GM19240 (cell line): Measurements from ENCODE around the gene DNAJB8.

Experiments used
- DNase-seq: peaks from one replicate; pipeline ENCODE4 v3.0.0; 2011; ENCODE audit warnings: low spot score; ENCODE audit not compliant: insufficient read length

DNAJB8 gene

DNA sequence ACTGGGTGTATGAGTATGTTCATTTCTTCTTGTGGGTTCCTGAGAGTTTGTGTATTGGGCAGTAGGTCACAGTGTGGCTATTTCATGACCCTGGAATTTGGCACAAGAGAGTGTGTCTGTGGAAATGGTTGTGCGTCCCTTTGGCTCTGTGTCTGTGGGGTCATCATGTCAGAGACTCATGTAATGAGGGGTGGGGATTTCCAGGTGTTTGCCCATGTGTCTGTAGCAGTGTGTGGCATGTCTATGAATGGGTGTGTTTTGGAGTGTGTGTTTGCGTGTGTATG is 27.6 kb upstream of the DNAJB8 start:
- DNase-seq: no peak

DNA sequence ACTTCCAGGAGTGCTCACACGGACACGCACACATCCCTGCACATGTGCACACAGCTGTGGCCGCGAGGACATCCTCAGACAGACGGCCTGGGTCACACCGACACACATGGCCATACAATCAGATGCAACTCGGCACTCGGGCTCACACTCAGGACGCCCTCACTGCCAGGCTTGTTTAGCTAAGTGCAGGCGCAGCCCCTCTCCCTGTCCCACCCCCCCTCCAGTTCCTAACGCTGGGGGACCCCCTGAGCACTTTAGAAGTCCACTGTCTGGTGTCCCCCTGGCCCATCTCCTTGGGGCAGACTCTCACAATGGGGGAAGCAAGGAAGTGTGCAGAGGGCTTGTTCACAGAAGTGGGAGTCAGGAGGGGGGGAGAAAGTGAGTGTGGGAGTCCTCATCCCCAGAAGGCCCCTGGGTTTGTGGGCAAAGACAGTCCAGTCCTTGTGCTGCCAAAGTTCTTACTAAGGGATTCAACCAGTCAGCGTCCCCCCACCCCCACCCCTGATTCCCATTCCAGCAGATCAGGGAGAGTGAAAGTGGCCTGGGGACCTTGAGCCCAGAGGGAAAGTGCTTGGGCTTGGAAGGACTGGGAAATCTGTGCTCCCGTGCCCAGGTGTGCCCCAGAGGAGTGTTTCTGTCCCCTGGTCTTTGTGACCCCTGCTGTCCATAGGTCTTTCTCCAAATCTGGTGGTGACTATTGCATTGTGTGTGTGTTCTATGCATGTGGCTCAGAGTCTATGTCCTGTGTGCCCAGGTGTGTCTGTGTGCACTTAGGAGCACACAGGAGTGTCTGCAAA is 27.1 kb upstream of the DNAJB8 start:
- DNase-seq: no peak

DNA sequence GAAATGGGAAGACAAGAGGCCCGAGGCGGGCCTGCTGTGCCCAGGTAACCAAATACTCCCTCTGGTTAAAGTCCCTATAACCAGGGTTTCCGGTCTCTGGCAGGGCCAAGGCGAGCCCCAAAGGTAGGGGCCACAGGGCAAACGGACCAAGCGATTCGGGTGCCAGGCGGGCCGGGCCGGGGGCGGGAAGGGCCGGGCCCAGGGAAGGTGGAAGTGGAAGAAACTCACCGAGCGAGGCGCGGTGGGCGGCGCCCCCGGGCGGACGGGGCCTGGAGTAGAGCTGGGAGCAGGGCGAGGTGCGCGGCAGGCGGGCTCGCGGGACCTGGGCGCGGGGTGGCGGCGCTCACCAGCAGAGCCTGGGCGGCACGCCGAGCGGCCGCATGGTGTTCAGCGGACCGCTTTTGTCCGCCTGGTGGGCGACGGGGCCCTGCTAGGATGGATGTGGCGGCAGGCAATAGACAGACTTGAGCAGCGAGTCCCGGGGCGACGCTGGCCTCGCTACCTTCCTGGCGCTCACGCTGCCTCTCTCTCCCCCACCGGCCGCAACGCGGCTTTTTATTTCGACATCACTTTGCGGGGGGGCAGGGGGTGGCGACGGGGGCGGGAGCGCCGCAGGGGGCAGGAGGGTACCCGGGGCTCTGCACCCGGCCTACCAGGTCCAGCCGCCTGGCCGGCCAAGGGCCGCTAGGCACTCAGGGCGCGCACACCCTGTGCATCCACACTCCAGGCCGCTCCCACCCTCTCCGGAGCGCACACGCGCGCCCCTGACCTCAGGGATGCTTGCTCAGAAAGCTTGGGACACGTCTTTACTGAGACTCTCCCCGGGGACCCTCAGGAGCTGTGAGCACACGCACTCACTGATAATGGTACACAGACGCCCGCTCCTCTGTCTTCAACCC is 26.2 kb upstream of the DNAJB8 start, which contains the start of gene GATA2:
TSS of gene GATA2 (minus strand) at position 531 of the 899 bp plus-strand sequence. CDS start 6,170 bp downstream, outside the sequence.
- DNase-seq: no peak

DNA sequence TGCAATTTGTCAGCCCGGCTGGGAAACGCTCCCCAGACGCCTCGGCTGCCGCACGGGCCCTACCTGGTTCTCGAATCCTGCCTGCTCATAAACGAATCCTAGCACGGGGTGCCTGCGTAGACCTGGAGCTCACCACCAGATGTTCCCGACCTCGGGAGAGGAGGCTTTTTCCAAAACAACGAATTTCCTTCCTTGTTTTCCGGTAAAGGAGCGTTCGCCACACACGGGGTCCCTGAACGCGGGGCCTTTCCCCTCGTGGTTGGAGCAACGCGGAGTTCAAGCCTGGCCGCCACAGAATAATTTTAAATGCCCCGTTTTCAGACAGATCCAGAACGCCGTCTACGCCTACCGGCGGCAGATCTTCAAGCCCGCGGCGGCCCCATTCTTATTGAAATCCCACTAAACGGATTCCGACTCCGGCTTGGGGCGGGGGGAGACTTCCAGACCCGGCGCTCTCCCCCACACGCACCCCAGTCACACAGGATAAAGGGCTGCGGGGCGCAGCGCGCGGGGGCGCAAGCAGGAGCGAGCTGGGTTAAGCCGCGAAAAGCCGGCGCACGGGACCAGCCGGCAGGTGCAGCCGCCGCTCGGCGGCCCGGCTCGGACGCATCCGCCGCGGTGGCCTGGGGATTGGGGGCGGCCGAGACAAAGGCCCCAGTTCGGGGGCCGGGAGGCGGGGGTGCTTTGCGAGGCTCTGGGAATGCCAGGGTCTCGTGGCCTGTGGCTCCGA is 25.4 kb upstream of the DNAJB8 start:
- DNase-seq: no peak

DNA sequence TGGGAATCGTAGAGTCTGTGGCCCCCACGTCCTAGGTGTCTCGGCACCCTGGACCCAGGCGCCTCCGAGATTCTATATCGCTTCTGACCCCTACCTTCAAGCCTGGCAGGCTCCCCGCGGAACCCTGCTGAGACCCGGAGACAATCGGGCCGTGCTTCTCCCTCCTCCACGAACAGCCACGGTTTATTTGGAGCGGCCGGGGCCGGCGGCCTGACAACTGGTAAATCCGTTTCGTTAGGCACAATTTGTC is 24.9 kb upstream of the DNAJB8 start:
- DNase-seq: no peak

DNA sequence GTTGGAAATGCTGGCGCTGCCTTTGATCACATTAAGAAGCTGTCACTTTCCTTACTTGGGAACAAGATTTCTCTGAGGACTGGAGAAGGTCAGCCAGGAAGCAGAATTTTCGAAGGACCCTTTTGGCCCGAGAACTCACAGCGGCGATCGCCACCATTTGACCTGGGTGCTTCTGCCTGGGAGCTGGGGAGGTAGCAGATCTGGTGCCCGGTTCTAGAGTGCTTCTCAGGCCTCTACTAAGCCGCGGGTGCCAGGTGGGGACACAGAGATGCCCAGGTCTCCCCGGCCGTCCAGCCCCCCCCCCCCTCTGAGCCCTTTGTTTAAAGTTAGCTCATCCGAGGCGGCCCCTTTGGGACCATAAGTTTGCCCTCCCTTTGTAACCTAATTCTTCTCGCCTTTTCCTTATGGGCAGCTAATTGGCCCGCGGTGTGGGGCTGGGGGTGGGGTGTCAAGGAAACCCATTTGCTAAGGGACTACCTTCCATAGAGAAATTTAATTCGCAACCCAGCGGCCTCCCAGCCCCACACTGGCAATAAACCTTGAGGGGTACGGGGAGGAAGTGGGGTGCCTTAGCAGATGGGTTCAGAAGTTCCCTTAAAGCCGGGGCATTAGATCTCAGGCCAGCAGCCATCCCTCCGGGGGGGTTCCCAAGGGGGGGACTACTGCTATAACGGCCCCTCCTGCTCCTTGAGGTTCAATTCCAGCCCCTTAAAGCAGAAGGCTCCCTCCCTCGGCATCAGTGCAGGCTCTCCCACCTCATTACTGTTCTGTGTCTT is 24.4 kb upstream of the DNAJB8 start:
- no peak for DNase-seq

DNA sequence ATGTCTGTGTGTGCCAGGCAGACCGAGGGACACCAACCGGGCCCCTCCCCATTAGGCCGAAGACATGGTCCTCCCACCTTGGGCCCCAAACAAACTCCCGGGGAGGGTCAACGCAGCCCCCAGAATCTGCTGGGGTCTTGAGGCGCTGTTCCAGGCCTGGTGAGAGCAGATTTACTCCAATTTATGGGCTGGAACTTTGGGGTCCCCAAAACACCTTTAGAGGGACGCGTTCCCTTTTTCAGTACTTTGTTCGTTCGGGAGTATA is 23.9 kb upstream of the DNAJB8 start:
- no peak for DNase-seq

DNA sequence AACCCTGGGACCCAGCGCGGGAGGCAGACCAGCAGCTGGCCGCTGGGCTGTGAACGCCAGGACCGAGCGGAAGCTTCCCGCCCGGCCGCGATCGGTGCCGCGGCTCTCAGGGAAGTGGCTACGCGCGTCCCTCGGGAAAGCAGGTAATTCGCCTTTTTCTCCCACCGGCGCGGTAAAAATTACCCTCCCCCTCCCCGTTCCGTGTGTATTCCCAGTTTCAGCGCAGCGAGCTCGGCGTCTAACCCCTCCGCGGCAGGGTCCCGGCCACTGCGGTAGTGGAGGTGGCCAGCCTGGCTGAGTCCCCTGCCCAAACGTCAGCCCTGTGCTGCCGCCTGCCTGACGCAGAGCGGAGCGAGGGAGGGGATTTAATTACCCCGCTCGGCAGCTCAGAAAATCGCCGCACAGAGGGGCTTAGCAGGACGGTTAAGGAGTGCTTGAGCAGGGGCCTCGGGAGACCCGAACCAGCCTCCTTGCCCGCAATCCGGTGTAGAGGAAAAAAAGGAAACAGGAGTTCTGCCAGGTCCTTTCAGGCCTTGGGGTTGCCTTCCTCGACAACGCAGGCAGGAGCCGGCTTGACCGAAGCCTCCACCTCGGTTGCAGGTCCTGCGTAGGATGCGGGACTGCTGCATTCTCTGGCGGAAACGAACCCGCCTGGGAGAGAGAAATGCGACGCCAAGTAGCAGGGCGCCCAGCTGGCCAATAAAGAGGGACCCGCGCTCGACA is 23.4 kb upstream of the DNAJB8 start:
- DNase-seq: no peak

DNA sequence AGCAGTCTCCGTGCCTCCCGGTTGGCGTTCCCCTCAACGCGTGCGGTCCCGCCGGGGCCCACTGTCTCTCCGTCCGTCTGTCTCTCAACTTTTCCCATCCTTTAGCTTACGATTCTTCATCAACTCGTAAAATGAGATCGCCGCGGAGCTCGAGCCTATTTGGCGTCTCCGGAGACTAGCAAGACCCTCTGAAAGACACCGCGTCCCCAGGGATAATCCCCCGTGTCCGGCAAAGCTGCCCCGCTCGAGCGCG is 22.9 kb upstream of the DNAJB8 start:
- DNase-seq: no peak

DNA sequence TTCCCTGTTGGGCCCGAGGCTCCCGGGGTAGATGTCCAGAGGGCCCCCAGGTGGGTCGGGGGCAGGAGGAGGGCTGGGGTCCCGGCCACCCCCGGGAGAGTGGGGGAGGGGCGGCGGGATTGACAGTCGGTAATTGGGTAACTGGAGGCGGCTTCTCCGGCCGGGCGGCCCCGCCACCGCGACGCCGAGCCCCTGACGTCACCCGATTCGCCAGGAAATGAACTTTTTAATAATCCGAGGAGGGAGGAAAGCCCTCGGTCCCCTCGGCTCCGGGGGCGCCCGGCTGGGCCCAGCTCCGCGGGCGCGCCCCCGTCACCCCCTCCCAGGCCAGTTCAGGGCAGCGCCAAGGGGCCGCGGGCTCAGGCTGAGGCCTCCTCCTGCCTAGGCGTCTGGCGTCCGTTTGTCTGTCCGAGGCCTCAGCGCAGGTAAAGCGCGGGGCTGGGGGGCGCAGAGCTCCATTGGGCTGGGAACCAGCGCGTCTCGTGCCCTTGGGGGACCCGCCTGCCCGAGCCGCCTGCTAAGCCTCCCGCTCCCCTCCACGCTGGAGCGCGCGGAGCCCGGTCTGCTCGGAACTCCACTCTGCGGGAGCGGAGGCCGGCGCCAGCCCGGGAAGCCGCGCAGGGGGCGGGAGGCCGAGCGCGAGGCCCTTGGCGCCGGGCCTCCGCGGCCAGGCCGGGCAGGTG is 22.4 kb upstream of the DNAJB8 start:
- DNase-seq: no peak

DNA sequence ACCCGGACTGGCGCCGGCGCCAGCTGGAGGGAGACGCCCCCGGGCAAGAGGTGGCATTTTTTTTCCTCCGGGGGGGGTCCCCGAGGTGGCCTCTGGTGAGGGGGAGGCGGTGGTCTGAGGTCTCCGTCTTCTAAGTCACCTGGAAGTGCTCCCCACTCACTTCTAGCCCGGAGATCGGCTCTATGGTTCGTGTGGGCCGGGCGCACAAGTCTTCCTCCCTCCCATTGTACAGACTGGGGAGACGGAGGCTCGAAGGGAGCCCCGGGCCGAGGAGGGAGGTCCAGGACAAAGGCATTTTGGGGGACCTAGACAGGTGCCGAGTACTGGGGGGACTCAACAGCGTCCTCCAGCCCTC is 21.9 kb upstream of the DNAJB8 start:
- no peak for DNase-seq

DNA sequence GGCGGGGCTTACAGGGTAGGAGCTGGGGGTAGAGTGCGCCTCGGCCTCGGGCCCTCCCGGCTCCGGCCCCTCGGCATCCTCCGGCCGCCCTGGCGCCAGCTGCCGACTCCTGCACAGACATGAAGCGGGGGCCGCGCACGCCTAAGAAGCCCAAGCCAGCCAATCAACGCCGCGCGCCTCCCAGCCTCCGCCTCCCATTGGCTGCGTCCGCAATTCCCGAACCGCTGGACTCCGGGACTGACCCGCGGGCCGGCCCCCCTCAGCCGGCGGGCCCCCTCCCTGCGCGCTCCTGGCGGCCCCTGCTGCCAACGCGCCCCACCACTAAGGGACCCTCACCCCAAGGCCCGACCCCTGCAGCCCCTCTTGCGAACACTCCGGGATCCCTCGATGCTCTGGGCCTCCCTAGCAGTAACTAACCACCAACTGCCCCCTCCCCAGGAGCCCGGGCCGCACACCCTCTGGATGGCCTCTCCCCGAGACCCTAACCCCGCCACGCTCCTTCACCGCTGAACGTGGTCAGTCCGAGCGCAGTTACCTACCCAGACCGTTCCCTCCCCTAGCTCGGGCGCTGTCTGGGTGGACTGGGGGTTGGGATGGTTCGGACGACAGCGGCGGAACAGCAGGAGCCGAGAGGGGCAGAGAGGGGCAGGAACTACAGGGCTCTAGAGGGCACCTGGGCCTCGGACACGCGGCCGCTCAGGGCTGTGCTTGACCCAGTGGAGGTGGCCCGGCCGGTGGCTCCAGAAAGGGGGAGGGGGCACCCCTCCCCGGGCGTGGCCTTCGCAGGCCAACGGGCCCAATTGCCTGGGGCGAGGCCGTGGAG is 21.3 kb upstream of the DNAJB8 start:
- no peak for DNase-seq

DNA sequence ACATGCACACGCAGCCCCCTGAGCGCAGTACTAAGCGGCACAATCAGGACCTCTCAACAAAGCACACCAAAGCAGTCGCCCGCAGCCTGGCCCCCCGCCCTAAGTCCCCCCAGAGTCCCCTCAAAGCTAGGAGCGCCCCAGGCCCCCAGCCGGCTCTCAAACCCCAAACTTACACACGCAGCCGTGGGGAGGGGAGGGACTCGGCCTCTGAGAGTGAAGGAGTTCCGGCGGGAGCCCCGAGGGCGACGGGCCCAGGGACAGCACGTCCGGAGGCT is 20.8 kb upstream of the DNAJB8 start:
- no peak for DNase-seq

DNA sequence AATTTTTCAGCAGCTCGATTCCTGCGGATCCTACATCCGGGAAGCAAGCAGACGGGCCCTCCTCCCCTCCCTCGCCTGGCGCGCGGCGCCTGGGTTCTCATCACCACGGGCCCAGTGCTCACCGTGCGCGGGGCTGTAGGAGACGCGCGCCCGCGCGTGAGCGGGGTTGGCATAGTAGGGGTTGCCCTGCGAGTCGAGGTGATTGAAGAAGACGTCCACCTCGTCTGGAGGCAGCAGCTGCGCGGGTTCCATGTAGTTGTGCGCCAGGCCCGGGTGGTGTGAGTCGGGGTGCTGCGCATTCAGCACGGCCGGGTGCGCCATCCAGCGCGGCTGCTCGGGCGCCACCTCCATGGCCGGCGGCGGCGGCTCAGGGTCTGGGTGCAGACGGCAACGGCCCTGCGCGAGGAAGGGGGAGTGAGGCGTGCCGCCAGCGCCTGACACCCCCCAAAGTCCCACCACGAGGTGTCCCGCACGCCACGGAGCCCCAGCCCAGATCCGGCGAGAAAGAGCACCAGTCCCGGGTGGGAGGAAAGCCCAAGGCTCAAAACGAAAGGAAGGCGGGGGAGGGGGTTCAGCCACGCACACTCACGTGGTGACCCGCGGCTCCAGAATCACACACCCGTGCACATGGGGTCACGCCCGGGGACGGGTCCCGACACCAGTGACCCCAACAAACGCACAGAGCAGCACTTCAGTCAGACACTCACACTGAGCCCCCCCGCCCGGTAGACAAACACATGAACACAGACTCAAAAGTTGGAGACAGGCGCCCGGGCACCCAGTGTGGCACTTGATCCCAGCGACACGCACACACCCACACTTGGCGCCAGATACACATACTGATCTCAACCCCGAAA is 20.2 kb upstream of the DNAJB8 start:
- DNase-seq: no peak

DNA sequence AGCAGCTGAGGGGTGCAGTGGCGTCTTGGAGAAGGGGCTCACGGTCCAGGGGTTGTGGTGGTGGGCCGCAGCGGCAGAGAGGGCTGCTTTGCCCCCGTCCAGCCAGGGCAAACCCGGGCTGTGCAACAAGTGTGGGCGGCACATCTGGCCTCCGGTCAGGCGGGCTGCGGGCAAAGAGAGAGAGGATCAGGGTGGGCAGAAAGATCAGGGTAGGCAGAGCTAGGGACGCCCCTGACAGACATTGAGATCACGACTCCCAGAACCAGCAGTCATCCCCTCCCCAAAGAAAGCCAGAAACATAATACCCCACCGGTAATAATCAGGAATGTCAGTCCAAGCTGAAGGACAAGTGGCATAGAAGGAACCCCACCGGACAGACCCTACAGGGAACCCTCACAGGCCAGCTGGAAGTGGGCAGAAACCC is 19.5 kb upstream of the DNAJB8 start:
- no peak for DNase-seq

DNA sequence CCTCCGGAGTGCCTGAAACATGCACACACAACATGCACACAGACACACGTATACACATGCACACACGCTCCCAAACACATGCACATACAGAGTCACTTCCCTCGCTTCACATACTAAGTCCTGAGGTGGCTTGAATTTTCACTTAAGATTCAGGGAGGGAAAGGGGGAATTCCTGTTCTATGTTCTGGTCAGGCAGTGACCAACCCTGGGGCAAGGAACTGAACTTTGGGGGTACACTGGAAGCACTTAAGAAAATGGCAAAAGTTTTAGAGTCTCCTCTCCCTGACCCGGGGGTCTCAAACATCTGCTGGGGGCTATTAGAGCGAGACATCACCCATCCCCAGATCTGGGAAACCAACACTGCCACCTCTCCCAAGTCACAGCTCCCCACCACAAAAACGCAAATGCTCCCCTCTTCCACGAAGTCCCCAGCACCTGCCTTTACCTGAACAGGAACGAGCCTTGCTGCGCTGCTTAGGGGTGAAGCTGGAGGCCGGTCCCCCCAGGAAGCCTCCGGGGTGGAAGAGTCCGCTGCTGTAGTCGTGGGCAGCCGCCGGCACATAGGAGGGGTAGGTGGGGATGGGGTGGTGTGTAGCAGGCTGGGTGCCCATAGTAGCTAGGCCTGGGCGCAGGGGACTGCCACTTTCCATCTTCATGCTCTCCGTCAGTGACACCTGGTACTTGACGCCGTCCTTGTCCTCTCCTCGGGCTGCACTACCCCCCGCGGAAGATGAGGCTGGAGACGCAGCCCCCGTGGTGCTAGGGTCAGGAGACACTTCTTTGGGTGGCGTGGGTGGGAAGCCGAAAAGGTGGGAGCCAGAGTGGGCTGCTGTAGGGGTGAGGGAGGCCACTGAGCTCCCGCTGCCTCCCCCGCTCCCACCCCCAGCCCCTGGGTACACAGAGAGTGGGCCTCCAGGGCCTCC is 18.9 kb upstream of the DNAJB8 start:
- no peak for DNase-seq

DNA sequence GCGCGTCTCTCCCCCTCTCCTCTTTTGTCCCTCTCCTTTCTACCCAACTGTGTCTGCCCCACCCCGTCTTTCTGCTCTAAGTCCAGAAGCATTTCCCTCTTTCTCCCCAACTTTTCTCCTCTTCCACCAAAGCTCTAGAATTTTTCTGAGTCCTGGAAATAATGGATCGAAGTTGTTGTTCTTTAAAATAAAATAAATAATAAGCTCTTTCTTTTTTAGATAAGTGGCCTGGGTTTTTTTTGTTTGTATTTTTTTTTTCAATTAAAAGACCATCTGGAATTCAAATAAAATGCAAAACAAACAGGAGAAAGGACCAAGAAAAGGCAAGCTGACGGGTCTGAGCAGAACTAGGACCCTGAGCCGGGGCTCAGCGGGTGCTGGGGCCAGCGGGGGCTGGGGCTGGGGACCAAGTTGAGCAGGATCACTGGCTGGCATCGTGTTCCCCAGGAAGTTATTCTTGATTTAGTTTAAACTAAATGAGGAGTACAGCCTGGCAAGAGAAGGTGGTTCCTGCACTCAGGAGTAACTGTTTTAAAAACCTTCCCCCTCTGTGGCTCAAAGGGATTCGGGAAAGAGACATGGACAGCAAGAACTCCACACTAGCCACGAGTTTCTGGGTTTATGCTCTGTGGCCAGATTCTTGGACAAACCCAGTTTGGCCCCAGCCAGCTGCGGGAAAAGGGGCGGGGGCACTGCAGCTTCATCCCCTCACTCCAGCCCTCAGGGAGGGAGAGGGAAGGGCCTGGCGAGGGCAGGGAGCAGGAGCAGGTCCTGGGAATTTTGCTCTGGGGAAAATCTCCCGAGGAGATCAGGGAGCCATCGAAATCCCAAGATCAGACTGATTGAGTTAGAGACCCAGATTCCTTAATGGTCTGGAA is 18.0 kb upstream of the DNAJB8 start:
- no peak for DNase-seq
